Loucy (cell line): ENCODE measurements around the gene ADIRF.
"Not testable (repeated sequence)": the region's sequence is repeated elsewhere in the genome, so short reads cannot be mapped to it uniquely, and the experiment has no call there.

ENCODE experiments used
- H2AFZ ChIP-seq: fragments of 200-600 bp; sonication (generic); 2 replicates; pipeline ENCODE4 v1.6.0; 2016; ENCODE audit warnings: antibody characterized with exemption, mild to moderate bottlenecking, low read length, moderate library complexity
- H3F3A ChIP-seq: fragments of 200-600 bp; 2 replicates; pipeline ENCODE4 v1.6.0; 2016; ENCODE audit warnings: antibody characterized with exemption, low read depth, mild to moderate bottlenecking
- H3K27me3 ChIP-seq: fragments of 200-600 bp; sonication (generic); 2 replicates; pipeline ENCODE4 v1.6.1; 2014; ENCODE audit warnings: low read length, mild to moderate bottlenecking; ENCODE audit not compliant: insufficient read depth, poor library complexity, severe bottlenecking
- H3K36me3 ChIP-seq: fragments of 200-600 bp; sonication (generic); 2 replicates; pipeline ENCODE4 v1.6.1; 2016; ENCODE audit warnings: low read length; ENCODE audit not compliant: insufficient read depth
- H3K4me1 ChIP-seq: fragments of 200-600 bp; sonication (generic); 2 replicates; pipeline ENCODE4 v1.5.1; 2014; ENCODE audit warnings: low read length, mild to moderate bottlenecking; ENCODE audit not compliant: insufficient read depth, poor library complexity, severe bottlenecking
- H3K4me2 ChIP-seq: fragments of 200-600 bp; sonication (generic); 2 replicates; pipeline ENCODE4 v1.6.0; 2014; ENCODE audit warnings: antibody characterized with exemption, low read length, low read depth, mild to moderate bottlenecking; ENCODE audit not compliant: poor library complexity, severe bottlenecking
- H3K4me3 ChIP-seq: fragments of 200-600 bp; sonication (generic); 2 replicates; pipeline ENCODE4 v1.5.1; 2014; ENCODE audit warnings: low read length, mild to moderate bottlenecking, mixed read lengths; ENCODE audit not compliant: poor library complexity, severe bottlenecking
- H3K79me2 ChIP-seq: fragments of 200-600 bp; sonication (generic); 2 replicates; pipeline ENCODE4 v1.6.1; 2014; ENCODE audit warnings: low read length; ENCODE audit not compliant: insufficient read depth
- H3K9ac ChIP-seq: fragments of 200-600 bp; sonication (generic); 2 replicates; pipeline ENCODE4 v1.6.0; 2014; ENCODE audit warnings: mild to moderate bottlenecking, low read depth, low read length, moderate library complexity; ENCODE audit not compliant: poor library complexity, severe bottlenecking
- H3K9me2 ChIP-seq: fragments of 200-600 bp; sonication (generic); replicated peaks from 2 replicates; pipeline ENCODE4 v1.6.1; 2016; ENCODE audit warnings: low read depth, low read length, mixed read lengths
- H3K9me3 ChIP-seq: fragments of 200-600 bp; sonication (generic); 2 replicates; pipeline ENCODE4 v1.6.1; 2014; ENCODE audit warnings: mild to moderate bottlenecking, antibody characterized with exemption, low read length, low read depth; ENCODE audit not compliant: insufficient read depth
- H4K20me1 ChIP-seq: fragments of 200-600 bp; sonication (generic); 2 replicates; pipeline ENCODE4 v1.6.0; 2014; ENCODE audit warnings: antibody characterized with exemption, low read length, mild to moderate bottlenecking; ENCODE audit not compliant: insufficient read depth, poor library complexity, severe bottlenecking
- EZH2phosphoT487 ChIP-seq: fragments of 200-600 bp; IDR thresholded peaks from 2 replicates; pipeline ENCODE4 v1.6.1; 2018; ENCODE audit warnings: antibody characterized with exemption, mild to moderate bottlenecking, moderate library complexity, borderline replicate concordance
- TF ChIP-seq, protein P1 (sequence below): fragments of 200-600 bp; sonication (generic); conservative IDR thresholded peaks from 2 replicates; pipeline ENCODE4 v1.5.1; 2014; ENCODE audit warnings: mild to moderate bottlenecking, antibody characterized with exemption, low read length

The ADIRF gene

DNA sequence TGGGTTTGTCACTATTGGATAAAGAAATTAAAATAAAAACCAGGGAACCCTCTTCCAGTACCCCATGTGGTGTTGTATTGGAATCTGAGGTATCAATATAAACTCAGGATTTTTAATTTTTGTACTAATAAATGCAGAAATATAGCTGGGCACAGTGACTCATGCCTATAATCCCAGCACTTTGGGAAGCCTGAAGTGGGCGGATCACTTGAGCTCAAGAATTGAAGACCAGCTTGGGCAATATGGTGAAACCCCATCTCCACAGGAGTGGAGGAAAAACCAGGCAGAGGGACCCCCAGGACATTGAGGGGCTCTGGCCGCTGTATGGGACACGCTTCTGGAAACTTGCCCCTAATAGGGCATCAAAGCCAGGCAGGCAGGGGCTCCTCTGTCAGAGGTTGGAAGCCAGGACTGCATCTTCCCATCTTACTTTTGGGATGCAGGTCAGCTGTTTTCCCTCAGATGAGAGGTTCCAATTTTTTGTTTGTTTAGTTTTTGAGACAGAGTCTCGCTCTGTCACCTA, 11.1 kb downstream of the ADIRF start:
- no peaks in the 10 kb centered on the region for H3K27me3 ChIP-seq
- no peak overlapping the region for H2AFZ ChIP-seq
- no peaks in the 10 kb centered on the region for H3K79me2 ChIP-seq
- H3F3A ChIP-seq: no peaks in the 10 kb centered on the region
- H3K9me2 ChIP-seq: no peaks in the 10 kb centered on the region
- no peaks in the 10 kb centered on the region for H3K9me3 ChIP-seq
- TF ChIP-seq, protein P1, sequence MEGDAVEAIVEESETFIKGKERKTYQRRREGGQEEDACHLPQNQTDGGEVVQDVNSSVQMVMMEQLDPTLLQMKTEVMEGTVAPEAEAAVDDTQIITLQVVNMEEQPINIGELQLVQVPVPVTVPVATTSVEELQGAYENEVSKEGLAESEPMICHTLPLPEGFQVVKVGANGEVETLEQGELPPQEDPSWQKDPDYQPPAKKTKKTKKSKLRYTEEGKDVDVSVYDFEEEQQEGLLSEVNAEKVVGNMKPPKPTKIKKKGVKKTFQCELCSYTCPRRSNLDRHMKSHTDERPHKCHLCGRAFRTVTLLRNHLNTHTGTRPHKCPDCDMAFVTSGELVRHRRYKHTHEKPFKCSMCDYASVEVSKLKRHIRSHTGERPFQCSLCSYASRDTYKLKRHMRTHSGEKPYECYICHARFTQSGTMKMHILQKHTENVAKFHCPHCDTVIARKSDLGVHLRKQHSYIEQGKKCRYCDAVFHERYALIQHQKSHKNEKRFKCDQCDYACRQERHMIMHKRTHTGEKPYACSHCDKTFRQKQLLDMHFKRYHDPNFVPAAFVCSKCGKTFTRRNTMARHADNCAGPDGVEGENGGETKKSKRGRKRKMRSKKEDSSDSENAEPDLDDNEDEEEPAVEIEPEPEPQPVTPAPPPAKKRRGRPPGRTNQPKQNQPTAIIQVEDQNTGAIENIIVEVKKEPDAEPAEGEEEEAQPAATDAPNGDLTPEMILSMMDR: no peak
- TF ChIP-seq EZH2phosphoT487: no peak
- H3K9ac ChIP-seq: no peak overlapping the region
- H3K36me3 ChIP-seq: no peaks in the 10 kb centered on the region
- H3K4me3 ChIP-seq: no peak overlapping the region
- no peaks in the 10 kb centered on the region for H4K20me1 ChIP-seq
- H3K4me2 ChIP-seq: no peak overlapping the region
- no peaks in the 10 kb centered on the region for H3K4me1 ChIP-seq

GRCh38 chr10:86979977-86980448, 11.7 kb downstream of the ADIRF start:
- no peaks in the 10 kb centered on the region for H4K20me1 ChIP-seq
- H3K36me3 ChIP-seq: no peaks in the 10 kb centered on the region
- H3K9me3 ChIP-seq: no peaks in the 10 kb centered on the region
- no peaks in the 10 kb centered on the region for H3K27me3 ChIP-seq
- H3K79me2 ChIP-seq: no peaks in the 10 kb centered on the region
- H3K4me1 ChIP-seq: no peaks in the 10 kb centered on the region
- H3K9ac ChIP-seq: no peak overlapping the region
- TF ChIP-seq, protein P1: no peak
- TF ChIP-seq EZH2phosphoT487: no peak
- no peaks in the 10 kb centered on the region for H3K9me2 ChIP-seq
- no peak overlapping the region for H3K4me3 ChIP-seq
- H2AFZ ChIP-seq: no peak overlapping the region
- no peak overlapping the region for H3K4me2 ChIP-seq
- no peaks in the 10 kb centered on the region for H3F3A ChIP-seq

DNA sequence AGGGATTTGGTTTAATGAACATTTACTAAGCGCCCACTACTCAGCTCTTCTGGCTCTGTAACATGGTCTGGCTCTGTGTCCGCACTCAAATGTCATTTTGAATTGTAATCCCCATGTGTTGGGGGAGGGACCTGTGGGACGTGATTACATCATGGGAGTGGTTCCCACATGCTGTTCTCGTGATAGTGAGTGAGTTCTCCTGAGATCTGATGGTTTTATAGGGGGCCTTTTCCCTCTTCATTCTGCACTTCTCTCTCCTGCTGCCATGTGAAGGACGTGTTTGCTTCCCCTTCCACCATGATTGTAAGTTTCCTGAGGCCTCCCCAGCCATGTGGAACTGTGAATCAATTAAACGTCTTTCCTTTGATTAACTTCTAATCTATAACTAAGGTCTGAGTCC, 12.7 kb downstream of the ADIRF start:
- H4K20me1 ChIP-seq, H3K9ac ChIP-seq, H3K9me3 ChIP-seq, H3K79me2 ChIP-seq, H2AFZ ChIP-seq, H3K4me3 ChIP-seq, H3K9me2 ChIP-seq, H3K36me3 ChIP-seq, H3F3A ChIP-seq, H3K4me1 ChIP-seq, H3K4me2 ChIP-seq, H3K27me3 ChIP-seq: not testable (repeated sequence)

GRCh38 chr10:86981716-86982115, 13.4 kb downstream of the ADIRF start:
- no peaks in the 10 kb centered on the region for H3K4me1 ChIP-seq
- no peaks in the 10 kb centered on the region for H3K9me2 ChIP-seq
- H3K9ac ChIP-seq: no peak overlapping the region
- no peaks in the 10 kb centered on the region for H3F3A ChIP-seq
- no peak overlapping the region for H2AFZ ChIP-seq
- H3K36me3 ChIP-seq: no peaks in the 10 kb centered on the region
- TF ChIP-seq EZH2phosphoT487: no peak
- TF ChIP-seq, protein P1: no peak
- no peaks in the 10 kb centered on the region for H3K79me2 ChIP-seq
- H3K4me2 ChIP-seq: no peak overlapping the region
- no peaks in the 10 kb centered on the region for H4K20me1 ChIP-seq
- no peaks in the 10 kb centered on the region for H3K9me3 ChIP-seq
- H3K27me3 ChIP-seq: no peaks in the 10 kb centered on the region
- H3K4me3 ChIP-seq: no peak overlapping the region

- H3K9me2 ChIP-seq, H3K4me1 ChIP-seq, H3K4me3 ChIP-seq, H4K20me1 ChIP-seq, H3F3A ChIP-seq, H3K9me3 ChIP-seq, H3K9ac ChIP-seq, H3K27me3 ChIP-seq, H2AFZ ChIP-seq, H3K4me2 ChIP-seq, H3K79me2 ChIP-seq, H3K36me3 ChIP-seq: not testable (repeated sequence)
Observed at GRCh38 chr10:86984498-86984897, 16.2 kb downstream of the ADIRF start.
